ENCODE data around the gene ULBP3. TPM values are rescaled to one million over a fixed set of nuclear protein-coding genes. Genes with fewer than 3 reads are reported as not detected.
"Not testable (repeated sequence)": the region's sequence is repeated elsewhere in the genome, so short reads cannot be mapped to it uniquely, and the experiment has no call there.

The ULBP3 gene
- total RNA-seq, 1 donor from 2014 or later = 24.2 TPM

DNA sequence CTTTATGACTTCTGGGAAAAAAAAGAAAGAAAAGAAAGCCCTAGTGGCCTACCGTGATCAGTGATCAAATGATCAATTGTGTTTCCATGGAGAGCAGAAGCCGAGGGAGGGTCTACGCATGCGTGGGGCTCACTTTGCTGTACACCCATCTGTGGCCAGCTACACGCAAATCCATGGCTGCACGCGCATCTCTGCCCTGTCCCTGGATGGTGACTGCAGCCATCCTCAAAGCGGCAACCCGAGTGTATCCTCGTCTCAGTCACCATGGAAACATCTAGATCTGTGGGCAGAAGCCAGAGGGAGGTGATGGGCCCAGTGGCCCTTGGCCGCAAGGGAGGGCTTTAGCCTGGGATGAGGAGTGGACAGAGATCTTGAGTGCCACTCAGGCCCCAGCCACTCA, 785 bp upstream of the ULBP3 start:
- peak overlapping the region; percentile 63 to 88 for H3K4me3 ChIP-seq

DNA sequence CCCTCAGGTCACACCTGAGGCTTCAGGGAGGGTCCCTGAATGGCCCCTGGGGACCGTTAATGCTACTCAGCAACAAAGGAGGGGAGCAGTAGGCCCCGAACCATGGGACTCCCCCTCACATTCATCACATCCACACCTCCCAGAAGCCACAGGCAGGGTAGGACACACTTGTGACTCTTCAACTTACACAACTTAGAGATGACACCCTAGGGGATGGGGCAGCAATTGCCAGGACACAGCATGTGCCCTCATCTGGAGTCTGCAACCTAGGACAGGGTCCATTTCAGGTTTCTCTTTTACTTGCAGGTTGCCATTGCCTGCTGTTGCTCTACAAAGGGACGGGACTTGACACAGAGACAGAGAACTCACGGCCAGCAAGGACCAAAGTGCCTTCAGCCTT, 770 bp downstream of the ULBP3 start:
- Histone ChIP-seq H3K36me3 (no peaks in the 10 kb centered on the region), H3K4me3 (peak overlapping the region; percentile 63 to 88), H3K27ac (no peak overlapping the region), H3K9me3 (no peaks in the 10 kb centered on the region), H3K27me3 (no peaks in the 10 kb centered on the region), H3K4me1 (peaks cover 0 to 5% of the 10 kb centered on the region in 2 donors)
- TF ChIP-seq, protein P1, sequence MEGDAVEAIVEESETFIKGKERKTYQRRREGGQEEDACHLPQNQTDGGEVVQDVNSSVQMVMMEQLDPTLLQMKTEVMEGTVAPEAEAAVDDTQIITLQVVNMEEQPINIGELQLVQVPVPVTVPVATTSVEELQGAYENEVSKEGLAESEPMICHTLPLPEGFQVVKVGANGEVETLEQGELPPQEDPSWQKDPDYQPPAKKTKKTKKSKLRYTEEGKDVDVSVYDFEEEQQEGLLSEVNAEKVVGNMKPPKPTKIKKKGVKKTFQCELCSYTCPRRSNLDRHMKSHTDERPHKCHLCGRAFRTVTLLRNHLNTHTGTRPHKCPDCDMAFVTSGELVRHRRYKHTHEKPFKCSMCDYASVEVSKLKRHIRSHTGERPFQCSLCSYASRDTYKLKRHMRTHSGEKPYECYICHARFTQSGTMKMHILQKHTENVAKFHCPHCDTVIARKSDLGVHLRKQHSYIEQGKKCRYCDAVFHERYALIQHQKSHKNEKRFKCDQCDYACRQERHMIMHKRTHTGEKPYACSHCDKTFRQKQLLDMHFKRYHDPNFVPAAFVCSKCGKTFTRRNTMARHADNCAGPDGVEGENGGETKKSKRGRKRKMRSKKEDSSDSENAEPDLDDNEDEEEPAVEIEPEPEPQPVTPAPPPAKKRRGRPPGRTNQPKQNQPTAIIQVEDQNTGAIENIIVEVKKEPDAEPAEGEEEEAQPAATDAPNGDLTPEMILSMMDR (IDR thresholded peaks at IDR 0.05) = no peak
- DNase-seq (ENCODE audit: low spot score in 2 of 2) = no peak
- intact Hi-C loops (cut with DNase I) = loop anchor here (5.0 kb wide), 3 partner anchors 61 to 334 kb away; partner anchors contain the start of gene ULBP2

More for the DNA sequence above, 785 bp upstream of the ULBP3 start:
- no peak for DNase-seq (ENCODE audit: low spot score in 2 of 2)
- Histone ChIP-seq H3K9me3 (no peaks in the 10 kb centered on the region), H3K36me3 (no peaks in the 10 kb centered on the region), H3K27me3 (no peaks in the 10 kb centered on the region), H3K4me1 (peaks cover 0 to 5% of the 10 kb centered on the region in 2 donors), H3K27ac (peak overlapping the region in 1 of 2 donors; percentile 80)
- intact Hi-C loops (cut with DNase I) = loop anchor here (5.0 kb wide), 3 partner anchors 62 to 333 kb away; partner anchors contain the start of gene ULBP2
- TF ChIP-seq, protein P1 (IDR thresholded peaks at IDR 0.05) = no peak

DNA sequence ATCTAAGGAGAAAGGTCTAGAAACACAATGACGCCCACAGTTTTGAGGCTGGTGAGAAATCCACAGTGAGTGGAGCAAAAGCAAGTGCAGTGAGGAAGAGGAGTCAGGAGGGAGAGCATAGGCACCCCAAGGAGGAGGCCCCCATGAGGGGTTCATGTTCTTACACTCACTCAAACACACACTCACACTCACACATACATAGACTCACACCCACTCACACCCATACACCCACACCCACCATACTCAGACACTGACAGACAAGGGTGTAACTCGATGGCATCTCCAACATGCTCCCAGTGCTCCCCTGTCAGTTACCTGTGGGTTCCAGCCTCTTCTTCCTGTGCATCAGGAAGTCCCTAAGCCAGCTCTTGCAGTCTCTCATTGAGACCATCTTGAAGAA, 3.8 kb downstream of the ULBP3 start:
- intact Hi-C loops (cut with DNase I) = loop anchor here (5.0 kb wide), 3 partner anchors 58 to 337 kb away; partner anchors contain the start of gene ULBP2

GRCh38 chr6:150063640-150064039, 5.3 kb downstream of the ULBP3 start:
- no peaks in the 10 kb centered on the region for H3K9me3 ChIP-seq
- no peak overlapping the region for H3K27ac ChIP-seq
- peaks cover 0 to 5% of the 10 kb centered on the region in 2 donors for H3K4me1 ChIP-seq
- TF ChIP-seq, protein P1 (IDR thresholded peaks at IDR 0.05) = no peak
- H3K36me3 ChIP-seq = peaks cover 0 to 4% of the 10 kb centered on the region in 2 donors
- no peak overlapping the region for H3K4me3 ChIP-seq
- no peak for DNase-seq (ENCODE audit: low spot score in 2 of 2)
- intact Hi-C loops (cut with DNase I) = no loop called here
- no peaks in the 10 kb centered on the region for H3K27me3 ChIP-seq

More for the DNA sequence above, 3.8 kb downstream of the ULBP3 start:
- TF ChIP-seq, protein P1 (IDR thresholded peaks at IDR 0.05) = no peak
- H3K9me3 ChIP-seq = no peaks in the 10 kb centered on the region
- H3K27me3 ChIP-seq = no peaks in the 10 kb centered on the region
- H3K36me3 ChIP-seq = peaks cover 0 to 4% of the 10 kb centered on the region in 2 donors
- peaks cover 0 to 5% of the 10 kb centered on the region in 2 donors for H3K4me1 ChIP-seq
- H3K27ac ChIP-seq = no peak overlapping the region
- no peak overlapping the region for H3K4me3 ChIP-seq
- DNase-seq (ENCODE audit: low spot score in 2 of 2) = no peak

DNA sequence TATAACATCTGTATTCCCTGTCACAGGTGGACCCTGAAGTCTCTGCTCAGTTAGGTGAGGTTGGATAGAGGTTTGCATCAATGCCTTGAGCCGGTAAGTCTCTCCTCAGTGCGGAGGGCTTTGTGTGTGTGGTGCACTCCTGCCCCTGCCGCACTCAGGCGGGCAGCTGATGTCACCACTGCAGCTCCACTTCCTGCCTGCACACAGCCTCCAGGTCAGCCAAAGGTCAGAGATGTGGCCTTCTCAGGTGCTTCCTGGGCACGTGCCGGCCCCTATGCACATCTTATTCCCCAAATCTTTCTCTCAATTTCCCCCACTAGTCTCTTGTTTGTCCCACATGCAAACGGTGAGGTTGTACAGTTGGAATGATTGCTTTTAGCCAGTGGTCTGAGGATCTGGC, 8.9 kb downstream of the ULBP3 start:
- H3K36me3 ChIP-seq; H3K9me3 ChIP-seq; H3K4me1 ChIP-seq; H3K27me3 ChIP-seq; DNase-seq (ENCODE audit: low spot score in 2 of 2); H3K4me3 ChIP-seq; H3K27ac ChIP-seq; intact Hi-C loops (cut with DNase I): not testable (repeated sequence)

DNA sequence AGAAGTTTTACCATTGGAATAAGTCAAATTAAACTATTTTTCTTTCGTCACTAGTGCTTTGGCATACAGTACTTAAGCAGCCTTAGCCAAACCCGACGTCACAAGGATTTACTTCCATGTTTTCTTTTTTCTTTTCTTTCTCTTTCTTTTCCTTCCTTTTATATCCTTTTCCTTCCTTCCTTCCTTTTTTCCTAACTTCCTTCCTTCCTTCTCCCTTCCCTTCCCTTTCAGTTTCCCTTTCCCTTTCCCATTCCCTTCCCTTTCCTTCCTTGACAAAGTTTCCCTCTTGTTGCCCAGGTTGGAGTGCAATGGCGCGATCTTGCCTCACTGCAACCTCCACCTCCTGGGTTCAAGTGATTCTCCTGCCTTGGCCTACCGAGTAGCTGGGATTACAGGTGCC, 9.9 kb downstream of the ULBP3 start:
- H3K4me3 ChIP-seq = no peak overlapping the region
- H3K36me3 ChIP-seq = peaks cover 0 to 4% of the 10 kb centered on the region in 2 donors
- no peaks in the 10 kb centered on the region for H3K27me3 ChIP-seq
- intact Hi-C loops (cut with DNase I) = no loop called here
- H3K27ac ChIP-seq = no peak overlapping the region
- TF ChIP-seq, protein P1 (IDR thresholded peaks at IDR 0.05) = no peak
- no peaks in the 10 kb centered on the region for H3K9me3 ChIP-seq
- DNase-seq (ENCODE audit: low spot score in 2 of 2) = no peak
- no peaks in the 10 kb centered on the region for H3K4me1 ChIP-seq
